CD14-positive monocyte (primary cell): Measurements from ENCODE around the gene PTPRU. TPM values are rescaled to one million over a fixed set of nuclear protein-coding genes. Genes with fewer than 3 reads are reported as not detected.

Experiments used
- DNase-seq, 3 donors: peaks; one replicate each; pipeline ENCODE4 v3.0.0-alpha.2; 2011 to 2022
- H2AFZ ChIP-seq: 2 replicates; pipeline ENCODE4 v1.6.0; 2012; ENCODE audit warnings: mild to moderate bottlenecking, low read depth, low read length, inconsistent platforms; ENCODE audit not compliant: insufficient read depth, poor library complexity, severe bottlenecking
- H3K27ac ChIP-seq, 2 donors: 1 replicate in 1 of 2; 2 replicates in 1 of 2; pipeline ENCODE4 v1.5.1; 2012 to 2013; ENCODE audit warnings: low read length in 2 of 2, control low read depth in 1 of 2, inconsistent platforms in 1 of 2, low read depth in 1 of 2, mild to moderate bottlenecking in 1 of 2
- H3K27me3 ChIP-seq, 2 donors: one replicate each; pipeline versions ENCODE4 v1.6.0 to v1.6.1; 2011 to 2013; ENCODE audit warnings: low read length in 2 of 2; ENCODE audit not compliant: control insufficient read depth in 2 of 2, insufficient read depth in 2 of 2
- H3K36me3 ChIP-seq, 2 donors: replicated peaks in 1 of 2; 1 replicate in 1 of 2; 2 replicates in 1 of 2; pipeline versions ENCODE4 v1.5.1 to v1.6.1; 2012 to 2013; ENCODE audit warnings: low read length in 2 of 2, control low read depth in 1 of 2, inconsistent platforms in 1 of 2, mild to moderate bottlenecking in 1 of 2; ENCODE audit not compliant: insufficient read depth in 2 of 2, control insufficient read depth in 1 of 2
- H3K4me1 ChIP-seq, 2 donors: 1 replicate in 1 of 2; 2 replicates in 1 of 2; pipeline versions ENCODE4 v1.5.1 to v1.6.1; 2012 to 2013; ENCODE audit warnings: low read length in 2 of 2, control low read depth in 1 of 2, inconsistent platforms in 1 of 2, mild to moderate bottlenecking in 1 of 2, moderate library complexity in 1 of 2; ENCODE audit not compliant: insufficient read depth in 2 of 2, control insufficient read depth in 1 of 2
- H3K4me2 ChIP-seq: replicated peaks from 2 replicates; pipeline ENCODE3; 2012; ENCODE audit warnings: low read length, moderate library complexity, mild to moderate bottlenecking; ENCODE audit not compliant: poor library complexity, severe bottlenecking; ENCODE audit errors: extremely low read depth
- H3K4me3 ChIP-seq, 3 experiments: fragments of 200-600 bp in 1 of 3; sonication (generic) in 1 of 3; replicated peaks in 1 of 3; 1 replicate in 2 of 3; 2 replicates in 1 of 3; pipeline ENCODE4 v1.5.1; 2011 to 2013; ENCODE audit warnings: low read length in 3 of 3, mild to moderate bottlenecking in 3 of 3, control low read depth in 2 of 3, low read depth in 2 of 3, inconsistent platforms in 1 of 3, moderate library complexity in 1 of 3
- H3K79me2 ChIP-seq: 2 replicates; pipeline ENCODE4 v1.6.0; 2012; ENCODE audit warnings: mild to moderate bottlenecking, control low read depth, inconsistent platforms, low read length, moderate library complexity; ENCODE audit not compliant: insufficient read depth
- H3K9ac ChIP-seq: 2 replicates; pipeline ENCODE4 v1.6.0; 2017; ENCODE audit warnings: low read length, mild to moderate bottlenecking; ENCODE audit not compliant: insufficient read depth, poor library complexity, severe bottlenecking
- H3K9me3 ChIP-seq, 2 donors: replicated peaks in 1 of 2; 1 replicate in 1 of 2; 2 replicates in 1 of 2; pipeline versions ENCODE4 v1.5.1 to v1.6.1; 2012 to 2013; ENCODE audit warnings: low read length in 2 of 2, control low read depth in 1 of 2; ENCODE audit not compliant: control insufficient read depth in 1 of 2, insufficient read depth in 1 of 2
- H4K20me1 ChIP-seq: 2 replicates; pipeline ENCODE4 v1.6.0; 2012; ENCODE audit warnings: mild to moderate bottlenecking, low read length, control low read depth, moderate library complexity; ENCODE audit not compliant: insufficient read depth
- H3K27ac Mint-ChIP-seq, 7 donors: one replicate each; pipeline ENCODE4 v1.8.0; 2020; ENCODE audit warnings: mild to moderate bottlenecking in 7 of 7, mixed read lengths in 7 of 7, moderate library complexity in 6 of 7, inconsistent platforms in 2 of 7
- H3K27me3 Mint-ChIP-seq, 3 donors: one replicate each; pipeline ENCODE4 v1.8.0; 2021 to 2022; ENCODE audit warnings: low read depth in 3 of 3, mild to moderate bottlenecking in 3 of 3, mixed read lengths in 3 of 3, moderate library complexity in 3 of 3, inconsistent platforms in 1 of 3
- H3K36me3 Mint-ChIP-seq, 2 donors: one replicate each; pipeline ENCODE4 v1.8.0; 2020; ENCODE audit warnings: mixed read lengths in 2 of 2, inconsistent platforms in 1 of 2, mild to moderate bottlenecking in 1 of 2
- H3K4me1 Mint-ChIP-seq: one replicate; pipeline ENCODE4 v1.8.0; 2020; ENCODE audit warnings: mild to moderate bottlenecking, mixed read lengths
- H3K4me3 Mint-ChIP-seq, 2 donors: one replicate each; pipeline ENCODE4 v1.8.0; 2020; ENCODE audit warnings: mild to moderate bottlenecking in 2 of 2, mixed read lengths in 2 of 2, moderate library complexity in 1 of 2
- H3K9me3 Mint-ChIP-seq, 7 donors: one replicate each; pipeline ENCODE4 v1.8.0; 2020 to 2022; ENCODE audit warnings: mixed read lengths in 7 of 7, mild to moderate bottlenecking in 6 of 7, moderate library complexity in 6 of 7, inconsistent platforms in 2 of 7
- WGBS: methylation state at CpG from one replicate; pipeline ENCODE4 v1.1.5; 2013; ENCODE audit warnings: missing lambda C conversion rate; ENCODE audit not compliant: insufficient coverage; 5-methylcytosine and 5-hydroxymethylcytosine counted together
- intact Hi-C, 2 donors: fragments of 100-400 bp; cut with micrococcal nuclease; formaldehyde crosslinking; loops; one replicate each; pipeline versions ENCODE4 v1.15.0 to v1.15.1; 2023
- polyA plus RNA-seq, 3 donors: library from polyadenylated mRNA; depleted of rRNA in 1 of 3; unstranded in 2 of 3; stranded (reverse) in 1 of 3; fragments of 300-500 nt in 2 of 3; fragments of >200 nt in 1 of 3; fragmentation: Illumina TruSeq in 2 of 3; gene quantifications; 1 replicate in 2 of 3; 2 replicates in 1 of 3; pipeline ENCODE4 v1.2.3, GENCODE V29; 2012 to 2021
- TF ChIP-seq, protein P1 (sequence below): fragments of 200-600 bp; IDR thresholded peaks from one replicate; pipeline ENCODE4 v1.8.0; 2022; ENCODE audit warnings: antibody characterized with exemption, mild to moderate bottlenecking

The PTPRU gene
- polyA plus RNA-seq, 3 donors = 0.42 to 1.4 TPM; not detected in 1

DNA sequence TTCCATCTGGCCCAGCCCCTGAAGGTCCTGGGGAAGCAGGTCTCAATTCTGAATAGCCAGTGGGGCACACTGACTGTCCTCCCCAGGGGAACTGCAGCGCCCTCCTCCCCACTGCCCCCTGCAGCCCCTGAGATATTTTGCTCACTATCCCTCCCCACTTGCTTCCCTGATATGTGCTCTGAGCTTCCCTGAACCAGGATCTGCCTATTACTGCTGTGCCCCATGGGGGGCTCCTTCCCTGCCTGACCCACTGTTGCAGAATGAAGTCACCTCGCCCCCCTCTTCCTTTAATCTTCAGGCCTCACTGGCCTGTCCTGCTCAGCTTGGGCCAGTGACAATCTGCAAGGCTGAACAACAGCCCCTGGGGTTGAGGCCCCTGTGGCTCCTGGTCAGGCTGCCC lies 89.8 kb downstream of the PTPRU start:
- Histone ChIP-seq H3K9ac (no peak overlapping the region), H4K20me1 (no peaks in the 10 kb centered on the region), H2AFZ (no peak overlapping the region), H3K27me3 (no peaks in the 10 kb centered on the region), H3K79me2 (no peaks in the 10 kb centered on the region), H3K36me3 (no peaks in the 10 kb centered on the region), H3K4me2 (no peak overlapping the region), H3K4me3 (no peak overlapping the region), H3K9me3 (no peaks in the 10 kb centered on the region), H3K4me1 (no peaks in the 10 kb centered on the region), H3K27ac (no peak overlapping the region)
- no peak overlapping the region for H3K4me3 Mint-ChIP-seq
- no peak for DNase-seq
- no peaks in the 10 kb centered on the region for H3K9me3 Mint-ChIP-seq
- intact Hi-C loops = no loop called here
- H3K27ac Mint-ChIP-seq = no peak overlapping the region
- H3K4me1 Mint-ChIP-seq = no peaks in the 10 kb centered on the region
- TF ChIP-seq, protein P1, sequence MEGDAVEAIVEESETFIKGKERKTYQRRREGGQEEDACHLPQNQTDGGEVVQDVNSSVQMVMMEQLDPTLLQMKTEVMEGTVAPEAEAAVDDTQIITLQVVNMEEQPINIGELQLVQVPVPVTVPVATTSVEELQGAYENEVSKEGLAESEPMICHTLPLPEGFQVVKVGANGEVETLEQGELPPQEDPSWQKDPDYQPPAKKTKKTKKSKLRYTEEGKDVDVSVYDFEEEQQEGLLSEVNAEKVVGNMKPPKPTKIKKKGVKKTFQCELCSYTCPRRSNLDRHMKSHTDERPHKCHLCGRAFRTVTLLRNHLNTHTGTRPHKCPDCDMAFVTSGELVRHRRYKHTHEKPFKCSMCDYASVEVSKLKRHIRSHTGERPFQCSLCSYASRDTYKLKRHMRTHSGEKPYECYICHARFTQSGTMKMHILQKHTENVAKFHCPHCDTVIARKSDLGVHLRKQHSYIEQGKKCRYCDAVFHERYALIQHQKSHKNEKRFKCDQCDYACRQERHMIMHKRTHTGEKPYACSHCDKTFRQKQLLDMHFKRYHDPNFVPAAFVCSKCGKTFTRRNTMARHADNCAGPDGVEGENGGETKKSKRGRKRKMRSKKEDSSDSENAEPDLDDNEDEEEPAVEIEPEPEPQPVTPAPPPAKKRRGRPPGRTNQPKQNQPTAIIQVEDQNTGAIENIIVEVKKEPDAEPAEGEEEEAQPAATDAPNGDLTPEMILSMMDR = no peak
- 86% methylated on average over 1 of the region's 2 CpGs for WGBS
- peaks cover 3 to 11% (median 10%) of the 10 kb centered on the region in 3 donors for H3K27me3 Mint-ChIP-seq
- no peaks in the 10 kb centered on the region for H3K36me3 Mint-ChIP-seq

GRCh38 chr1:29327223-29327935 lies 91.1 kb downstream of the PTPRU start:
- no peaks in the 10 kb centered on the region for H3K9me3 Mint-ChIP-seq
- DNase-seq = no peak
- Histone ChIP-seq H3K27me3 (no peaks in the 10 kb centered on the region), H3K27ac (no peak overlapping the region), H3K9ac (no peak overlapping the region), H3K4me3 (no peak overlapping the region), H2AFZ (no peak overlapping the region), H3K4me1 (no peaks in the 10 kb centered on the region), H3K9me3 (no peaks in the 10 kb centered on the region), H3K4me2 (no peak overlapping the region), H3K79me2 (no peaks in the 10 kb centered on the region), H3K36me3 (no peaks in the 10 kb centered on the region), H4K20me1 (no peaks in the 10 kb centered on the region)
- H3K4me1 Mint-ChIP-seq = no peaks in the 10 kb centered on the region
- H3K27me3 Mint-ChIP-seq = peaks cover 7 to 10% (median 9%) of the 10 kb centered on the region in 3 donors
- H3K4me3 Mint-ChIP-seq = no peak overlapping the region
- H3K27ac Mint-ChIP-seq = no peak overlapping the region
- WGBS = 97% methylated on average over 6 of the region's 9 CpGs
- intact Hi-C loops = no loop called here
- TF ChIP-seq, protein P1 = no peak
- H3K36me3 Mint-ChIP-seq = no peaks in the 10 kb centered on the region
